Umbilical cord (tissue), 2 donors: ENCODE data around the gene CAMK2D. TPM values are rescaled to one million over a fixed set of nuclear protein-coding genes. Genes with fewer than 3 reads are reported as not detected.
"Not testable (repeated sequence)": the region's sequence is repeated elsewhere in the genome, so short reads cannot be mapped to it uniquely, and the experiment has no call there.

Experiments
- DNase-seq: peaks from one replicate; pipeline ENCODE4 v3.0.0-alpha.2; 2015; ENCODE audit warnings: low spot score
- total RNA-seq: library from RNA; depleted of rRNA; stranded (reverse); fragments of >200 nt; gene quantifications from one replicate; pipeline ENCODE4 v1.2.3, GENCODE V29; 2014; ENCODE audit warnings: low replicate concordance; ENCODE audit not compliant: insufficient read depth

CAMK2D gene
- 129 TPM for total RNA-seq

DNA sequence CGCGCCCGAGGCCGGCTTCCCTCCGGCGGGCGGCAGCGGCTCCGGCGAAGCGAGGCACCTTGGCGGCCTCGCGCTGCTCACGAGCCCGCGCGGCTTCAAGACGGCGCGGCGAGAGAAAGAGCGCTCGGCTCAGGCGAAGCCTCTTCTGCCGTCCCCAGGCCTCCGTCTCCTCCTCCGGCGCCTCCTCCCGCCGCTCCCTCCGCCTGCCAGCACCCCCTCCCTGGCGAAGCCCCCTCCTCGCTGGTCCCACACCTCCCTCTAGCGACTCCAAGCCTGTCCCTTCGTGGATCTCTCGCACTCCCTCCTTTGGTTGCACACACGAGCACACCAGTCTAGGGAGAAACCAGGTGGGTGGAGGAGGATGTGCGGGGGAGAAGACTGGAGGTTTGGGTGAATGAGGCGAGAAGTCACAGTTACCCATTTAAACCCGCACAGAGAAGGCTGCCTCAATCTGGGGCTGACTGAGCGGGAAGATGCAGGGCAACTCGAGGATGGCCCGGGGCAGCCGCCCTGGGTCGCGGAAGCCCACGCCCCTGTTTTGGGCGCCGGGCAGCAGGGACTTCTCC, at the start of gene CAMK2D:
TSS of gene CAMK2D (minus strand) at position 119 of the 566 bp plus-strand sequence. CDS start 670 bp downstream, outside the sequence.
- peak; percentile 95 for DNase-seq

DNA sequence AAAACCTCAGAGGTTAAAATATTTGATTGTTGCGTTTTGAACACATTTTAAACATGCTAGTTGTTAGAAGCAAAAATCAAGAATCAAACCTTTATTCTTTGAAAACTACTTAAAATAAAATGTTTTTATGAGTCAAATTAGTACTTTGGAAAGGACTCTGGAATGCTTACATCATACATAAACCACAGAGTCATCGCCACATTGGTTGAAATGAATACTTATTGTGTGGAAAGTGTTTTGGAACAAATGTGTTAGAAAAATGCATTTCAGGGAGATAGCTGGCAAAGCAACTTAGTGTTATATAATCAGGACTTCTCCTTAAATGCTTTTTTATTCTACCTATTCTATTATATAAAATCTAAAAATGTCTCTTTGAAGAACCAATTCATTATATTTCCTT, 49.4 kb upstream of the CAMK2D start:
- no peak for DNase-seq

DNA sequence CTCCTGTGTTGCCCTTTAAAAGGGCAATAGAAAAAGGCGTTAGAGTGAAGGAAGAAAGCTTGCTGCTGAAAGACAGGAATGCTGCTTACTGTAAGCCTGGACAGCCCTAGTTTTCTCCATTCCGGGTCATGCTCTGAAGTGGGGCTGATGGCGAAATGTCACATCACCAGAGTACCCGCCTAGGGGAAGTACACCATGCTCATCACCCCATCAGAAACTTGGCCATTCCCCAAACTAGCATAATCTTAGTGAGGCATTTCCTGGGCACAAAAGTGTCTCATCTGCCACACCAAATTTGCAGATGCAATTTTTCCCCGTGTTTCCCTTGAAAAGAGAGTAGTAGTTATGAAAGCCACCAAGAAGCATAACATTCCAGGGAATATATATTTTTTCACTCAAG, 47.8 kb upstream of the CAMK2D start:
- no peak for DNase-seq

DNA sequence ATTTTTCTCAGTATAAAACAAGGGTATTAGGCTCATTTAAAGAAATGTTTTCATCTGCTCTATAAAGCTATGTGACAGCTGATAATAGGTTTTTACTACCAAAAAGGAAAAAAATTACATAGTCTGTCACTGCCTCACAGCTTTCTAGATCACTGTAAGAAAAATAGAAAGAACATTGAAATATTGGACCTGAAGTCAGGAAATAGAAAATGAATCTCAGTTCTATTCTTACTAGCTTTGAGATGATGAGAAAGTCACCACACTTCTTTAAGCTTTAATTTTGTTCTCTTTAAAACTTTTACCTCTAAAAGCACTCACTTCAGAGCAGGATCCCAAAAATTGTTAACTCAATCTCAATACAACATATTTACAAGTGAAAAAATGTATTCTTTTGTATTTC, 45.3 kb upstream of the CAMK2D start:
- DNase-seq: no peak

DNA sequence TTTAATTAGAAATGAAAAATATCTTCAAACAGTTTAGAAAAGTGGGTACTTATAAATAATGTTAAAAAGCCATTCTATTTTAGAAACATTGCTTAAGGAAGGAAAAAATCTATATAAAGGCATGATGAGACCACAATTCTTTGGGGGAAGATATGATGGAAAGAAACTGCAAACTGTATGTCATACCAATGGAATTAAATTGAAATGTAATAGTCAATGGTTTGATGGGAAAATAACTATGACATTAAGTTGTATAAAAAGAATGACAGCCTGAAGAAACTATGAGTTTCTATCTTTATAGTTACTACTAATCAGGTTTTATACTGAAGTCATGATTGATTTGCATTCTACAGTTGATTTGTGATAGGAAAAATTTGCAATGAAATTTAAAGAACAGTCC, 40.3 kb upstream of the CAMK2D start:
- DNase-seq: no peak

DNA sequence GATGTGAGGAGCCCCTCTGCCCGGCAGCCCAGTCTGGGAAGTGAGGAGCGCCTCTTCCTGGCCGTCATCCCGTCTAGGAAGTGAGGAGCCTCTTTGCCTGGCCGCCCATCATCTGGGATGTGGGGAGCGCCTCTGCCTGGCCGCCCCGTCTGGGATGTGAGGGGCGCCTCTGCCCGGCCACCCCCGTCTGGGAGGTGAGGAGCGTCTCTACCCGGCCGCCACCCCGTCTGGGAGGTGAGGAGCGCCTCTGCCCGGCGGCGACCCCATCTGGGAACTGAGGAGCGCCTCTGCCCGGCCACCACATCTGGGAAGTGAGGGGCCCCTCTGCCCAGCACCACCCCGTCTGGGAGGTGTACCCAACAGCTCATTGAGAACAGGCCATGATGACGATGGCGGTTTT, 34.8 kb upstream of the CAMK2D start:
- DNase-seq: not testable (repeated sequence)

DNA sequence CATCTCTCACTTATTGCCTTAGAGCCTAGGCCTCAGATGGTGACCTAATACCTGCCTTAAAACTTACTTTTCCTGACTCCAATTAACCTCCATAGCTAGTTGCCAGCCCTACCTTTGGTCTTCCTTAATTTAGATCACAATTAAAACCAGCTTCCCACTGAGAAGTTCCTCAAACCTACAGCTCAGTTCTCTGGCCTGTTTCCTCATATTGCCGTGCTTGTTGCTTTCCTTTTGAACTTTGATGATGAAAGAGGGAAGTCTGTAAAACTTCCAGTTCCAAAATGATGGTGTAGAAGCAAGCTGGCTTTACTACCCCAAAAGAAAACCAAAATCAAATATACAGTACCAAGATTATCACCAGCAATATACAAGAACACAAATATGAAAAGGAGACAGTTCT, 28.9 kb upstream of the CAMK2D start:
- peak; percentile 37 for DNase-seq

DNA sequence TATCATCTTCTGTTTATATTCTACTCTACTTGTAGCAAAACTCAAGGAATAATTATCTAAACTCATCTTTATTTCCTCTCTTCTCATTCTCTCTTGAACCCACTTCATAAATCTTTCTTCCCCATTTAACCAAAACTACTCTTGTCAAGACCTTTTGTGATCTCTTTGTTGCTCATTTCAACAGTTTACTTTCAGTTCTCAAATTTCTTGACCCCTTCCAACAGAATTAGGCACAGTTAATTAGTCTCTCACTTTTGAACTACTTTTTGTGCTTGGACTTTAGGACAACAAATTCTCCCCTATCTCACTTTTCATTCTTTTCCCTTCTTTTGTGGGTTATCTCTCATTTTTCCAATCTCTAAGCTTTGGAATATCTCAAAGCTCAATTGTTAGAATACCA, 27.4 kb upstream of the CAMK2D start:
- no peak for DNase-seq

DNA sequence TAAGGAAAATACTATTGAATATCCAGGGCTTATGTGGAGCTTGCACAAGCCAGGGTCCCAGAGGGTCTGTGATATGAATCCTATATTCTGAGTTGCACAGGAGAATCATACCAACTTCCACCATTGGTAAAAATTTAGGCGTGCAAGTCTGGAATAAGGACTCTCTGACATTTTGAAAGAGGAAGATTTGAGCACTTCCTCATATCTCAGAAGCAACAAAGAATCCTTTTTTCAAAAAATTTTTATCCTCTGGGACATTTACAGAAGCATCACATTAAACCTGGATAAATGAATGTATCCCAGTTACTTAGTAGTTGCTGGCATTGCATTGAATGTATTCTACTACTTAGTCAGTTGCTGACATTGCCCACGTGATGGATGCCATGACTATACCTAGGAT, 24.2 kb upstream of the CAMK2D start:
- DNase-seq: peak; percentile 37

DNA sequence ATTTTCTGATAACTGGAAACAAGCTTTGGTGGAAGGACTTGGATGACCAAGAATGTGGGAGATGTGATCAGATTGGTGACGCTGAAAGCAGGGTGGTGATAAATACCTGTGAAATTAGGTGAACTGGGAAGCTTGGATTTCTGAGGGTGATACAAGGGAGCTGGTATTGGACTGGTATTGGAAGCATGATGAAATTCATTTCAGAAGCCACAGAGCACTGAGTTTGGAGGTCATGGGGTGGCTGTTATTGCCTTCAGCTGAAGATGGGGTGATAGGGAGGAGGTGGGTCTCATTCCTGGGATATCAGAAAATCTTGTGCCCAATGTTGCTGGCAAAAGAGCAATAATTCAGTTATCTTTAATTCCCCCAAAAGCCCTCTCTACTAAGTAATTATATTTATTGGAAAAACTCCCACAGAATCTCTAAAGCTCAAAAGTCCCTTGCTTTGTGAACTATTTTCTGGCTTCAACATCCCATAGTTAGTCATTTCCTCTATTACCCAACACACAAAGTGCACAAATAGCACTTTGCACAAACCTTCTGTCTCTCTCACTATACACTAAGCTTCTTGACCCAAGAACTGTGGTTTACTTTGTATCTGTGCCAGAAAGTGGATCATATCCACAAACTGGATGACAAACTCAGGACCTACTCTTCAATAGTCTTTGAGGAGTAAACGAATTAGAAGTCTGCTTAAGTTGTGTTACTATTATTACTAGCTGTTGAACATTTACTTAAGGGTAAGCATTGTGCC, 23.1 kb upstream of the CAMK2D start:
- DNase-seq: peak; percentile 82

DNA sequence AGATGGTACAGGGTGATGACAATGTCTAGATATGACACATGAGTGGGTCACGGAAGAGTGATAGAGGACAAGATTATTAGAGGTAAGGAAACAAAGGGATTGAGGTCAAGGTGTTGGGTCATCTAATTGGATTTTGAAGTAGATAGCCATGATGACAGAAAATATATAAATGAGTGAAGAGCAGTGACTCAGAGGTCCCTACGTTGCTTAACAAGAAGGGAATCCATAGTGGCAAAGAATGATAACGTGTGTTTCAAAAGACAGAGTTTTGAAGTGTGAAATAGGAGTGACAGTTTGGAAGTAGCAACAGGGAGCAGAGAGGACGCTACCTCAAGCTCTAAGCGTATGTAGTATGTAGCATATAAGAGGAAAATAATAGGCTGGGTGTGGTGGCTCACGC, 22.2 kb upstream of the CAMK2D start:
- DNase-seq: no peak

DNA sequence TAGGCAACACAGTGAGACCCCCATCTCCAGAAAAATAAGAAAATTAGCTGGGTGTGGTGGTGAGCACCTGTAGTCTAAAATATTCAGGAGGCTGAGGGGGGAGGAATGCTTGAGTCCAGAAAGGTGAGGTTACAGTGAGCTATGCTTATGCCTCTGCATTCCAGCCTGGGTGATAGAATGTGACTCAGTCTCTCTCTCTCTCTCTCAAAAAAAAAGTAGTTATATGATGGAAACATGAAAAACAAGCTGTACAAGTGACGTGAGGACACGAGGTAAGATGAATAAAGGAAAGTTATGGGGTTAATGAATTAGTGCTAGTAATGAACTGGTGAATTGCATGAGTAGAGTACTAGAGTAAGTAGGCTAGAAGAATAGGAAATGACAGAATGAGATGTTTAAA, 21.8 kb upstream of the CAMK2D start:
- DNase-seq: no peak

DNA sequence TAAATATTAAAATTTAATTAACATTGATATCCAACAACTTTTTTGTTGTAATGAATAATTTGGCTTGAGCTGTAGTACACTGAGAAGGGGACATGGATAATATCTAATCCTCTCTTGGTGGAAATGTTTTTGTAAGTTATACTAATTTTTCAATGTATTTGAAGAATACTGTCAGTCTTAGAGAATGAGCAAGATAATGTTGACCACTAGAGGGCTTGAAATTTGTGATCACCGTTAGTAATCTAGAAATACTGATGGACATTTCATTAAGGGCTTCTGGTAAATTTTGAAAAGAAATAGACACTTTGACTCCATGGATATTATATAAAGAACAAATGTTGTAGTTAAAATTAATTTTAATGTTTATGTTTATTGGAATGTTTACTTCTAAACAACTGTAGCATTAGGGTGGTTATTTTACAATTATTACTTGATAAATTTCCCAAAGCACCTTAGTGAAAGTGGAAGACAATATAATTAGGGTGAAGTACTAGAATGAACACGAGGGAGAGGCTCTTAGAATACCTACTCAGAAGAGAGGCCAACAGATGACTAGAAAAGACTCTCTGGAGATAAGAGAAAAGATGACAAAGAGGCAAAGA, 20.0 kb upstream of the CAMK2D start:
- DNase-seq: peak; percentile 35

DNA sequence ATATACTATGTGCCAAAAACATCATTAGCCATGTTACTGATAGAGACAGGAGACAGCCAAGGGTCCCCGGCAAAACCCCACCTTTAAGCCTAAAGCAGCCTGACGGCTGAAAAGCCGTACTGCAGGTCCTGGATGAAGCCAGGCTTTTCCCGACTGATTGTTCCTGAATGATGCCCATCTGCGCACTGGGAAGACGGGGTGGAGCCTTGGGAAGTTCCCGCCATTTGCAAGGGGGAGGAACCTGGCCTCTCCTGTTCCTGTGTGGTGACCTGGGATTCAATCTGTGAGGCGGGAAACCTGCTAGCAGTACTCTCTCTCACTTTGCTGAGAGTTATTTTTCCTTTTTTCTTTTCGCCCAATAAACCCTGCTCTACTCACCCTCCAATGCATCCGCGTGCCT, 15.1 kb upstream of the CAMK2D start:
- no peak for DNase-seq

DNA sequence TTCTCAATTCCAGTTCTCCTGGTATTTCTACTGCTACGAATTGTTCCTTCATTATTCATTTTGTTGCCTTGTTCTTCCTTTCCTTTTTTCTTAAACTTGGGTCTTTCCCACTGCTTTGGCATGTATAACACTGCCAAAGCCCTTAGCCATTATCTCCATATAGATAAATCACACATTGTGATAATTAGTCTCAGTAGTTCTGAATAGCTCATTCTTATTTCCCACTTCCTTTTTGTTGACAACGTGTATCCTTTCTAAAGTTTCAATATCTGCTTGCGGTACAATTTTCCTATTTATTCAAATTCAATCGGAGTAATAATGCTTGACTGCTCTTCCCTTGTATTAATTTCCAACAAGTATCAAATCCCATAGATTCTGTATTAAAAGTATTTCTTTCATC, 14.5 kb upstream of the CAMK2D start:
- DNase-seq: no peak

DNA sequence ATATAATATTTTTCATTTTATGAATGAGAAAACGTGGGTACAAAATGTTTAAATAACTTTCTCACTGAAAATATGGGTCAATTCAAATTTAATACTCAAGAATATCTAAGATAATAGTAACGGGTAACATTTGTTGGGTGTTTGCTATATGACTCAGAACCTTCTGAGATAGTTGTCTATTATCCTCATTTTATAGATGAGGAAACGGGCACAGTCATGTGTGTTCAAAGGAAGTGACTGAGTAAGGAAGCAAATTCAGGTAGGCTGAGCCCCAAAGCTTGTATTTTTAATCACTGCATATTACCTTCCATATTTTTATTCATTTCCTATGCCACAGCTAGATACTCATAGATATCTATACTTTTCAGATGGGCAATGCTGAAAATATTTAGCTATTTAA, 12.2 kb upstream of the CAMK2D start:
- no peak for DNase-seq

DNA sequence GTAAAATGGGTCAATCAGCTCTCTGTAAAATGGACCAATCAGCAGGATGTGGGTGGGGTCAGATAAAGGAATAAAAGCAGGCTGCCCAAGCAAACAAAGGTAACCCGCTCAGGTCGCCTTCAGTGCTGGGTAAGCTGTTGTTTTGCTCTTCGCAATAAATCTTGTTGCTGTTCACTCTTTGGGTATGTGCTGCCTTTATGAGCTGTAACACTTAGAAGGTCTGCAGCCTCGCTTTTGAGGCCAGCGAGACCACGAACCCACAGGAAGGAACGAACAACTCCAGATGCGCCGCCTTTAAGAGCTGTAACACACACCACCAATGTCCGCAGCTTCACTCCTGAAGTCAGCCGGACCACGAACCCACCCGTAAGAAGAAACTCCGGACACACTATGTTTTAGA, 11.5 kb upstream of the CAMK2D start:
- DNase-seq: no peak

DNA sequence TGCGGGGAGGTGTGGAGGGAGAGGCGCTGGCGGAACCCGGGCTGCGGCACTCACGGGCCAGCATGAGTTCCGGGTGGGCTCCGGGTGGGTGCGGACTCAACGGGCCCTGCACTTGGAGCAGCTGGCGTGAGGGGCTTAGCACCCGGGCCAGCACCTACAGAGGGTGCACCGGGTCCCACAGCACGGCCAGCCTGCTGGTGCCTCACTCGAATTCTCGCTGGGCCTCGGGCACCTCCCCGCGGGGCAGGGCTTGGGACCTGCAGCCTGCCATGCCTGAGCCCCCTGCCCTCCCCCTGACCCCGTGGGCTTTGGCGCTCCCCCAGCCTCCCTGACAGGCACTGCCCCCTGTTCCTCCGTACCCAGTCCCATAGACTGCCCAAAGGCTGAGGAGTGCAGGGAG, 10.8 kb upstream of the CAMK2D start:
- DNase-seq: no peak

DNA sequence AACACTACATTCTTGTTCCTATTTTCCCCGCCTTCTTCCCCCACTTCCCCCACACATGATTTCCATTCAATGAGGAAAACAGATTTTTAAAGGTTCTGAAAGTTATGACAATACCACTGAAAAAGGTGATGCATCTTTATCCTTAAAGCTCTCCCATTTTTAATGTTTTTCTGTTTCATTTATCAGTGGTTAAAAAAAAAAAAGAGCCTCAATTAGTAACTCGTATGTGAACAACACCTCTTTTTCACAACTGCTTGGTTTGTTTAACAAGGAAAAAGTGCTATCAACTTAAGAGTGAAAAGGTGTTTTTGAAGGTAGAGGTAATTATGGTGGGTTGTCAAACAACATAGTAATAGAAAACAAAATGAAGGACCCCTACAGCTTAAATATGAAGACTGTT, 8.2 kb upstream of the CAMK2D start:
- no peak for DNase-seq

DNA sequence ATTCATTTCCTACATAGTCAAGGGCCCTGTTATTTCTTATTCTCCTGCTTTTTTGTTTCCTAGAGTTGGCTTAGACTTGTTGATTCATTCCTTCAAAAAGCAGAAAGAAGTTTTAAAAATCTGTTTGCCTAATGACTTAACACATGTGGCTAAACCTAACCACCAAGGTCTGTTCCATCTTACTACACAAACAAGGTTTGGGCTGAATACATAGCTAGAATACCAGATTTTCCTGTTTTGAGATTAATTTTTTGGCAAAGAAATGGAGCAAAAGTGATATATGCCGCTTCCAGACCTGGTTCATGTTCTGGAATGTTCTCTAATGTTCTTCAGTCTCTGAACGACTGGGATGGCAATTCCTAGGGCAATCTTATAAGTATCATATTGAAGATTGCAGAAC, 7.4 kb upstream of the CAMK2D start:
- DNase-seq: no peak

DNA sequence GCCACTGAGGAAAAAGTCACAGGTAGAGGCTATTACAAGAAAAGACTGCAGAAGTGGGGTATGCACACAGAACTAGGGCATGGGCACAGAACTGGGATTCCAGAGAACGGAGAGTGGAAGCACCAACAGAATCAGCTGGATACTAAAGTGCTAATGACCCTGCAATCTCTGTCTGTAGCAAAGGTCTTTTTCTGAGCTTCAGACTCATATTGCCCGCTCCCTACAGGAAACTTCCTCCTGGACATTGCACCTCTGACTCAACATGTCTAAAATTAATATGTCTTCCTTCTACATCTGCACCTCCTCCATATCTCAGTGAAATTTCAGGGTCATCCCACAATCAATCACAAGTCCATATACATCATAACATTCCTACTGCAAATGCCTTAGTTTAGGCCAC, 5.3 kb upstream of the CAMK2D start:
- no peak for DNase-seq

DNA sequence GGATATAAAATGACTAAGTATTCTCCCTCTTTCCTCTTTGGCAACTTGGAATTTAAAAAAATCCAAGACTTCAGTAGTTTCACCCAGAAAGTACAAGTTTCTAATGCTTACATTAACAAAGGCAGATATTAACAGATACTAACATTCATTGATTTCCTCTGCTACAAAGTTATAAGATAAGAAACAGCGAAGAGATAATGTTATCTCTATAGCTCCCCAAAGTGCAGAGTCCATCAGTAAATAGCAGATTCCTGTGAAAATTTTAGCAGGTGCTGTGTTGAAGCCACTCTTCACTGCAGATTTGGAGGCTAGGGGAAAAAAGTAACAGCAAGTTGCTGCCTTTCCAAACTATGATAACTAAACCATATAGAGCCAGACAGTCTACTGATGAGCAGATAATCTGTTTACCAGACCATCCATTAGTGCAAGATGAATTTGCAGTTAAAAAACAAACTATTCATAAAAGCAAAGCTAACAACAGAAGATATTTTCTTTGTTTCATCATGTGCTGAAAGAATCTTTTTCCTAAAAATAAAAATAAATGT, 3.3 kb upstream of the CAMK2D start:
- no peak for DNase-seq

DNA sequence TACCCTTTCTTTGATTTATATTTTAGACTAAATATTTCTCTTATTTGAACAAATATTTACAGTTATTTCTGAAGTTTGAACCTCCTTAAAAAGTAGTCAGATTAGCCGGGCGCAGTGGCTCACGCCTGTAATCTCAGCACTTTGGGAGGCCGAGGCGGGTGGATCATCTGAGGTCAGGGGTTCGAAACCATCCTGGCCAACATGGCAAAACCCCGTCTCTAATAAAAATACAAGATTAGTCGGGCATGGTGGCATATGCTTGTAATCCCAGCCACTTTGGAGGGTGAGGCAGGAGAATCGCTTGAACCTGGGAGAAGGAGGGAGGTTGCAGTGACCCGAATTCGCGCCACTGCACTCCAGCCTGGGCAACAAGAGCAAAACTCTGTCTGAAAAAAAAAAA, 2.4 kb upstream of the CAMK2D start:
- DNase-seq: not testable (repeated sequence)
